Renal cortex interstitium (tissue), 15 donors: ENCODE results near the gene GPR119. TPM values are rescaled to one million over a fixed set of nuclear protein-coding genes. Genes with fewer than 3 reads are reported as not detected.
"Not testable (repeated sequence)": the region's sequence is repeated elsewhere in the genome, so short reads cannot be mapped to it uniquely, and the experiment has no call there.

Experiments
- DNase-seq, 11 donors: peaks; one replicate each; pipeline ENCODE4 v3.0.0-alpha.2; 2013; ENCODE audit warnings: low read depth in 9 of 11, low spot score in 4 of 11; ENCODE audit errors: extremely low read depth in 1 of 11
- long read RNA-seq, 16 experiments: transcript quantifications; one replicate each; lab custom pipeline, GENCODE V29; 2026
- polyA plus RNA-seq, 3 donors: library from polyadenylated mRNA; unstranded; fragments of 120-200 nt; gene quantifications; one replicate each; pipeline ENCODE4 v1.2.1, GENCODE V29; 2013; ENCODE audit not compliant: insufficient read length in 3 of 3

Gene GPR119
- not detected for polyA plus RNA-seq
- long read RNA-seq, donor 1: 0 reads
- long read RNA-seq, donor 2: 0 reads
- long read RNA-seq, donor 3: 0 reads
- long read RNA-seq, donor 4: 0 reads
- long read RNA-seq, donor 5: 0 reads
- long read RNA-seq, donor 6: 0 reads
- long read RNA-seq, donor 7, partial matches to known transcripts: 91 of 152 reads
- long read RNA-seq, donor 7, other reads (novel, unspliced or antisense): 61 of 152 reads
- long read RNA-seq, donor 8: 0 reads
- long read RNA-seq, donor 9: 0 reads
- long read RNA-seq, donor 10: 0 reads
- long read RNA-seq, donor 11: 0 reads
- long read RNA-seq, donor 12: 0 reads
- long read RNA-seq, donor 13: 0 reads
- long read RNA-seq, donor 14: 0 reads
- long read RNA-seq, donor 15: 0 reads
- long read RNA-seq, donor 16: 0 reads

- DNase-seq: no peak
These were observed at the start of gene GPR119 for GRCh38 chrX:130385520-130385919. Gene GPR119 (minus strand): TSS chrX:130385674. CDS start chrX:130385447, 227 bp downstream.

GRCh38 chrX:130429236-130429635 lies 43.8 kb upstream of the GPR119 start:
- not testable (repeated sequence) for DNase-seq

DNA sequence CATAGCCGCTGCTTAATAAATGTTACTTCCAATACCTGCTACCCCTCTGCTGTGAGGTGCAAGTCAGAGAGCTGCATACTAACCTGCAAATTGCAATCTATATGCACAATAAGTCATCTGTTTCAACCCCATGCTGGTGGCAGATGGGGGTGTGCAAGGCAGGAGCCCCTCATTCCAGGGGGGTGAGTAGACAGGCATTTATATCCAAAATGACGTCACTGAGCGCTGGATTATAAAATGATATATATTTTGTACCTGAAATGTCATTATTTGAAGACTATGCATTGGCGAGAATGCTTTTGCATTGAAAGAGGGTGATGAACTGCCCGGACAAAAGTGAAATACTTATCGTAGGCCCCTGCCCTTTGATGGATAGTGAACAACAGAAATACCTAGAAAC lies 41.1 kb upstream of the GPR119 start:
- DNase-seq: no peak

GRCh38 chrX:130419263-130419662 lies 33.8 kb upstream of the GPR119 start:
- peak in 2 of 11 donors; percentile 12 to 22 for DNase-seq

- DNase-seq: no peak
These were observed 33.3 kb upstream of the GPR119 start for GRCh38 chrX:130418740-130419139.

GRCh38 chrX:130418066-130418465 lies 32.6 kb upstream of the GPR119 start:
- DNase-seq: no peak

GRCh38 chrX:130416785-130417184 lies 31.3 kb upstream of the GPR119 start:
- no peak for DNase-seq

GRCh38 chrX:130415201-130415600 lies 29.7 kb upstream of the GPR119 start:
- DNase-seq: no peak

DNA sequence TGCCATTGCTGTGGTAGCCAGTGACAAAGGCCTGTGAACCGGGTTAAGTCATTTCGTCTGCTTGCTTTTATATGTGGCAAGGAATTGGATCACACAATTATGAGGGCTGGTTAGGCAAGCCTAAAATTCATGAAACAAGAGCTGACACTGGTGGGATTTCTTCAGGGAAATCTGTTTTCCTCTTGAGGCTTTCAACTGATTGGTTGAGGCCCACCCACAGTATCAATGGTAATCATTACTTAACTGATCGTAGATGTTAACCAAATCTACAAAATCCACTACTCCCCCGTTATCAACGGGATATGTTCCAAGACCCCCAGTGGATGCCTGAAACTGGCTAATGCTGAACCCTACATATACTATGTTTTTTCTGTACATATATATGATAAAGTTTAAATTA lies 29.3 kb upstream of the GPR119 start:
- DNase-seq: no peak

DNA sequence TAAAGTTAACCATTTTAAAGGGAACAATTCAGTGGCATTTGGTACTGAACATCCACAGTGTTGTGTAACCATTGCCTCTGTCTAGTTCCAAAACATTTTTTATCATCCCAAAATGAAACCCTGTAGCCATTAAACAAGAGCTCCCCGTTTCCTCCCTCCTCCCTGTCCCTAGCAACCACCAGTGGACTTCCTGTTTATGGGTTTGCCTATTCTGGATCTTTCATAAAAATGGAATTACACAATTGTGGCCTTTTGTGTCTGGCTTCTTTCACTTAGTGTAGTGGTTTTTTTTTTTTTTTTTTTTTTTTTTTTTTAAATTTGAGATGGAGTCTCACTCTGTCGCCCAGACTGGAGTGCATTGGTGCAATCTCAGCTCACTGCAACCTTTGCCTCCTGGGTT lies 27.9 kb upstream of the GPR119 start:
- no peak for DNase-seq

DNA sequence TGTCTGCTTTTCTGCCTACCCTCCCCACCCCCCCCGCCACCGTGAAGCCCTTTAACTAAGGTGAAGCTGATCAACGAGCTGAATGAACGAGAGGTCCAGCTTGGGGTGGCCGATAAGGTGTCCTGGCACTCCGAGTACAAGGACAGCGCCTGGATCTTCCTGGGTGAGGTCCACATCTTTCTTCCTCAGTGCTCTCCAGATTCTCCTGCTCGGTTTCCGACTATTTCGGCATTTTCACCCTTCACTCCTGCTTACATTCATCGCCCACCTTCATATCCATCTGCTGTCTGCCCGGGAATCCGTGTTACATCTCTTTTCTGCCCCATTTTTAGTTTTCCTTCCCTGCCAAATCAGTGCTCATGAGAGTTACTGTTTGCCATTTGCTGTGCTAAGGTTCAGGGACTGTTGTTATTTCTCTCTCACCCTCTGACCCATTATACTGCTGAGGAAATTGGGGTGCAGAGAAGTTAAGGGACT lies 16.8 kb upstream of the GPR119 start:
- DNase-seq: no peak

DNA sequence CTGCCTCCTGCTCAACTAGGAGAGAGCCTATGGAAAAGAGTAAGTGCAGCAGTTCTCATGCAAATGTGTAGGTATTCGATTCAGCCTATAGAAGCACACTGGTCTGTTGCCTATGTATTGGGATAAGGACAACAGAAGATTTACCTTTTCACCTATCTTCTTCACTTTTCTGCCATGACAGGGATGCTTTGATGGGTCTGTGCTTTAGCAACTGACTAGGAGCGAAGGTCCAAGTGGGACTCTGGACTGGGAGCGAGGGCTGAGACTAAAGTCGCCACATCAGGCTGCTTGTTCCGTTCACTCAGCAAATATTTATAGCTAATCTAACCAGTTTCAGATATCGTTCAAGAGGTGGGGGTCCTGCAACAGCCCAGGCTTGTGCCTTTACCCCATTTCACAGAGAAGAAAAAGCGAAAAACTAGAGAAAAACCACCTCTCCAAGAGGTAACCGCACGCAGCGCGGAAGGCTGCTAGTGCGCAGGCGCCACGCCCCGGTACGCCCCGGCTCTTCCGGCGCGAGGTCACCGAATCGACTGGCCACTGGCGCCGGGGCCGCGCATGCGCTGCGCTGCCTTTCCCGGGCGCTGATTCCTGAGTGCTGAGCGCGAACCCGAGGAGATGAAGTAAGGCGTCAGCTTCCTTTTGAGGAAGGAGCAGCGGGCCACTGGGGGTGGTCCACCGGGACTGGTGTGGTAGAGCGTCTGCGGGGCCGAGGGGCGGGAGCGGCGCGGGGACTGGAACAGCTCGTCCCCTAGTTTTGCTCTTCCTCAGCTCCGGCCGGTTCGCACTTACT lies 16.1 kb upstream of the GPR119 start, which contains the start of gene RBMX2:
TSS of gene RBMX2 (plus strand) at position 573 of the 793 bp plus-strand sequence. CDS start at position 619, 46 bp downstream.
- peak; percentile 46 to 71 (median 56) for DNase-seq

GRCh38 chrX:130395341-130395740 lies 9.9 kb upstream of the GPR119 start:
- no peak for DNase-seq

DNA sequence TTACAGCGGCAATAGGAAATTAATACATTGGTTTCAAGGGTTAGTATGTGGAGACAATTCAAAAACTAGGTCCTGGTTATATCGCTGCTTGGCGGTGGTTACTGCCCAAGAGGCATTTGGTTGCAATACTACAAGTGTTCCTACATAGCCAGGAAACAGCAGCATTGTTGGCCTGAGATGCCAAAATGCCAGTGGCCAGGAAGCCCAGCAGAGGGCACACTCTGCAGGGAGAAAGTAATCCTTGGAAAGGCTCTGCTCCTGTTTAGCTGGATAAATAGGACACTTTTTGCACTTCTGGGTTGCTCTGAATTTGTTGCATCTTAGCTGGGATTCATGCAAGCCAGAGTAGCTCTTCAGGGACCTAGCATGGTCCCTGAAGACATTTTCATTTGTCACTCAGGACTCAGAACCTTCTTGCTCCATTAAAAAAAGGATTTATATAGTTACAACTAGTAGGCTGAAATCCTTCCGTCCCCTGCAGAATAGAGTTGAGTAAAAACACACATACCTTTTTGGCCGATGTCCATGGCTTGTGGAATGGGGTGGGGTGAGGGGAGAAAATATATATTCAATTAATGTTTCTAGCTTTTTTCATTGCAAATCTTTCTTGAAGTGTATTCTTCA lies 8.1 kb upstream of the GPR119 start:
- peak in 7 of 11 donors; percentile 15 to 35 (median 22) for DNase-seq

GRCh38 chrX:130386408-130386808 lies 934 bp upstream of the GPR119 start:
- no peak for DNase-seq

GRCh38 chrX:130378024-130378669 lies 7.3 kb downstream of the GPR119 start:
- no peak for DNase-seq

- no peak for DNase-seq
These were observed 9.4 kb downstream of the GPR119 start for GRCh38 chrX:130376077-130376476.

DNA sequence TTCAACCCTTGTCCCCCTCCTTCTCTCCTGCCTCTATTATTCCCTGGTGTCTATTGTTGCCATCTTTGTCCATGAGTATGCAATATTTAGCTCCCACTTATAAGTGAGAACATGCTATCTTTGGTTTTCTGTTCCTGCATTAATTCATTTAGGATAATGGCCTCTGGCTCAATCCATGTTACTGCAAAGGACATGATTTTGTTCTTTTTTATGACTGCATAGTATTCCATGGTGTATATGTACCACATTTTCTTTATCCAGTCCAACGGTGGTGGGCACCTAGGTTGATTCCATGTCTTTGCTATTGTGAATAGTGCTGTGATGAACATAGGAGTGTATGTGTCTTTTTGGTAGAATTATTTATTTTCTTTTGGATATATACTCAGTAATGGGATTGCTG lies 33.4 kb downstream of the GPR119 start:
- not testable (repeated sequence) for DNase-seq

DNA sequence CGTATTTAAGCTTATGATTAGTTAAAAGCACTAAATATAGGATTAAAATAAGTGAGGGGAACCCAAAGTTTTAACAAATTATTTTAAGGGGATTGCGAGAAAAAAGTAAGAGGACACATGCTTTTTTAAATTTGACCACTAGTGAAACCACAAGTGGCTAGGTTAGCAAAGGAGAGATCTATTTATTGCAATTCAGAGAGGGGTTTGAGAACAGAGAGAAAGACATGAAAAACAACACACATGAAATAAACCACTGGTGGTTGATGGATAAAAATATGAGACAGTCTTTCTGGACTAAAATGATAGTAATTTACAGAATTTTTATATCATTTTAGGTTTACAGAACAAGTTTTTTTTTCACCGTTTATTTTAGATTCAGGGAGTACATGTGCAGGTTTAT lies 33.9 kb downstream of the GPR119 start:
- DNase-seq: no peak
